Ovary (tissue), 9 donors: Measurements from ENCODE around the gene ETV6. TPM values are rescaled to one million over a fixed set of nuclear protein-coding genes. Genes with fewer than 3 reads are reported as not detected.

ENCODE experiments used
- DNase-seq, 5 donors: peaks; one replicate each; pipeline ENCODE4 v3.0.0-alpha.2; 2019 to 2020
- H3K27ac ChIP-seq, 2 donors: fragments of 200-600 bp; one replicate each; pipeline versions ENCODE4 v1.5.1 to v1.8.0; 2019 to 2022
- H3K27me3 ChIP-seq: fragments of 200-600 bp; one replicate; pipeline ENCODE4 v1.8.0; 2022
- H3K36me3 ChIP-seq: fragments of 200-600 bp; sonication (generic); one replicate; pipeline ENCODE4 v1.5.1; 2019
- H3K4me1 ChIP-seq: one replicate; pipeline ENCODE4 v1.8.1; 2013; ENCODE audit warnings: mild to moderate bottlenecking, moderate library complexity; ENCODE audit not compliant: insufficient read depth
- H3K4me3 ChIP-seq: fragments of 200-600 bp; sonication (generic); one replicate; pipeline ENCODE4 v1.5.1; 2017
- H3K9me3 ChIP-seq, 2 donors: fragments of 200-600 bp in 1 of 2; sonication (generic) in 1 of 2; one replicate each; pipeline versions ENCODE4 v1.5.1 to v1.8.1; 2013 to 2019; ENCODE audit warnings: mild to moderate bottlenecking in 1 of 2, moderate library complexity in 1 of 2
- CTCF ChIP-seq, 3 donors: fragments of 450-650 bp in 2 of 3; fragments of 200-600 bp in 1 of 3; IDR thresholded peaks; one replicate each; pipeline versions ENCODE4 v1.5.1 to v1.8.0; 2016 to 2022; ENCODE audit warnings: antibody characterized with exemption in 3 of 3, mild to moderate bottlenecking in 1 of 3
- EP300 ChIP-seq: sonication (generic); formaldehyde crosslinking; IDR thresholded peaks from one replicate; pipeline ENCODE4 v1.6.1; 2017; ENCODE audit warnings: antibody characterized with exemption
- POLR2A ChIP-seq: fragments of 450-650 bp; IDR thresholded peaks from one replicate; pipeline ENCODE4 v1.6.1; 2017; ENCODE audit warnings: antibody characterized with exemption, mild to moderate bottlenecking, moderate library complexity
- WGBS, 3 donors: extraction: QIAGEN DNeasy Blood & Tissue Kit in 1 of 3; methylation state at CpG; one replicate each; pipeline versions ENCODE4 v1.1.5 to v1.1.7; 2013 to 2017; 5-methylcytosine and 5-hydroxymethylcytosine counted together
- intact Hi-C, 4 donors: fragments of 100-400 bp; cut with DNase I; formaldehyde crosslinking; loops; one replicate each; pipeline versions ENCODE4 v1.11.0 to v1.15.1; 2022 to 2023
- polyA plus RNA-seq, 2 donors: library from polyadenylated mRNA; stranded (reverse); fragments of 200-250 nt in 1 of 2; fragments of 350-450 nt in 1 of 2; fragmentation: Illumina TruSeq in 1 of 2; extraction: RNeasy Lipid Tissue Mini Kit (QIAGEN cat#74804) in 1 of 2; gene quantifications; one replicate each; pipeline ENCODE4 v1.2.3, GENCODE V29; 2013 to 2014
- total RNA-seq, 7 donors: library from RNA; depleted of rRNA in 2 of 7; stranded (reverse); fragments of >200 nt in 2 of 7; fragmentation: NEBNext Ultra II Directional in 3 of 7; extraction: Animal tissue kit (Norgen Biotek cat#: 25700) in 3 of 7; gene quantifications; one replicate each; pipeline versions ENCODE4 v1.1.0 to v1.2.4, GENCODE V29; 2016 to 2023
- donor health status: DM: no; HTN: no; CAD: no; lungs with moderate emphysema.
- donor health status: DM: no; HTN: no; CAD: no.
- donor health status: Bipolar disorder and iron deficiency.
- donor health status: DM: yes; HTN: yes; CAD: no.
- donor health status: DM: no; HTN: no; CAD: no.
- donor health status: DM: yes; HTN: yes; CAD: no.

The ETV6 gene
- total and polyA plus RNA-seq, 9 donors = 4.4 to 34.6 (median 18.3) TPM

GRCh38 chr12:11705010-11705409 is 55.5 kb downstream of the ETV6 start:
- peak in 2 of 5 donors; percentile 23 to 64 for DNase-seq
- H3K36me3 ChIP-seq = no peaks in the 10 kb centered on the region
- H3K27me3 ChIP-seq = no peaks in the 10 kb centered on the region
- TF ChIP-seq EP300 = no peak
- no peak for TF ChIP-seq CTCF (IDR thresholded peaks at IDR 0.05)
- no peak for TF ChIP-seq POLR2A
- H3K4me1 ChIP-seq = peaks cover 29% of the 10 kb centered on the region
- peak overlapping the region in 1 of 2 donors; percentile 55 for H3K27ac ChIP-seq
- H3K4me3 ChIP-seq = no peak overlapping the region
- intact Hi-C loops = no loop called here
- no peaks in the 10 kb centered on the region for H3K9me3 ChIP-seq
- 31 to 38% (median 32%) methylated on average over 7 of the region's 7 CpGs for WGBS, 3 donors

- H3K4me3 ChIP-seq = no peak overlapping the region
- TF ChIP-seq CTCF (IDR thresholded peaks at IDR 0.05) (no peak), POLR2A (no peak), EP300 (no peak)
- peaks cover 30% of the 10 kb centered on the region for H3K4me1 ChIP-seq
- no peak for DNase-seq
- H3K27ac ChIP-seq = peak overlapping the region; percentile 55 to 67
- 27 to 39% (median 33%) methylated on average over 10 of the region's 10 CpGs for WGBS, 3 donors
- H3K27me3 ChIP-seq = no peaks in the 10 kb centered on the region
- no peaks in the 10 kb centered on the region for H3K36me3 ChIP-seq
- intact Hi-C loops = no loop called here
- H3K9me3 ChIP-seq = no peaks in the 10 kb centered on the region
These were observed 57.3 kb downstream of the ETV6 start for GRCh38 chr12:11706509-11707379.

GRCh38 chr12:11707535-11707934 is 58.1 kb downstream of the ETV6 start:
- DNase-seq = peak; percentile 38 to 67 (median 46)
- no peak overlapping the region for H3K4me3 ChIP-seq
- H3K27me3 ChIP-seq = no peaks in the 10 kb centered on the region
- H3K27ac ChIP-seq = peak overlapping the region; percentile 55 to 67
- peaks cover 30% of the 10 kb centered on the region for H3K4me1 ChIP-seq
- intact Hi-C loops = no loop called here
- H3K9me3 ChIP-seq = no peaks in the 10 kb centered on the region
- WGBS, 3 donors = 24 to 31% (median 28%) methylated on average over 7 of the region's 7 CpGs
- H3K36me3 ChIP-seq = no peaks in the 10 kb centered on the region
- no peak for TF ChIP-seq EP300
- TF ChIP-seq POLR2A = no peak
- TF ChIP-seq CTCF (IDR thresholded peaks at IDR 0.05) = no peak

GRCh38 chr12:11709513-11709912 is 60.0 kb downstream of the ETV6 start:
- Histone ChIP-seq H3K4me3 (no peak overlapping the region), H3K4me1 (peaks cover 28% of the 10 kb centered on the region)

GRCh38 chr12:11710431-11710830 is 61.0 kb downstream of the ETV6 start:
- Histone ChIP-seq H3K27me3 (no peaks in the 10 kb centered on the region), H3K4me1 (peaks cover 24% of the 10 kb centered on the region), H3K36me3 (no peaks in the 10 kb centered on the region), H3K27ac (no peak overlapping the region), H3K9me3 (no peaks in the 10 kb centered on the region), H3K4me3 (no peak overlapping the region)
- TF ChIP-seq EP300 (no peak), POLR2A (no peak), CTCF (IDR thresholded peaks at IDR 0.05) (no peak)
- intact Hi-C loops = no loop called here
- no peak for DNase-seq
- whole genome bisulfite sequencing, 3 donors = 95 to 96% (median 96%) methylated on average over 6 of the region's 6 CpGs

More at GRCh38 chr12:11709513-11709912, 60.0 kb downstream of the ETV6 start:
- no peaks in the 10 kb centered on the region for H3K27me3 ChIP-seq
- H3K36me3 ChIP-seq = no peaks in the 10 kb centered on the region
- intact Hi-C loops = no loop called here
- 92 to 97% (median 96%) methylated on average over 4 of the region's 4 CpGs for WGBS, 3 donors
- H3K9me3 ChIP-seq = no peaks in the 10 kb centered on the region
- H3K27ac ChIP-seq = no peak overlapping the region
- DNase-seq = no peak
- no peak for TF ChIP-seq POLR2A
